ENCODE measurements around the gene B4GALT6. TPM values are rescaled to one million over a fixed set of nuclear protein-coding genes. Genes with fewer than 3 reads are reported as not detected.

Gene B4GALT6
- total and polyA plus RNA-seq, 2 of the 4 experiments (the other 2 are of a cell fraction), result 1.1 to 3.9 TPM

- Histone ChIP-seq H2AK5ac (ENCODE audit: low read depth, low read length) (no peak overlapping the region), H4K5ac (ENCODE audit: low read depth, low read length) (no peak overlapping the region), H2BK5ac (ENCODE audit: low read depth, low read length, poor library complexity, severe bottlenecking) (no peak overlapping the region), H2BK20ac (ENCODE audit: low read depth, low read length) (no peak overlapping the region), H4K20me1 (ENCODE audit: insufficient read depth, low read length) (no peaks in the 10 kb centered on the region), H3K4me3 (ENCODE audit: insufficient read depth, low read depth, low read length) (no peak overlapping the region), H3K4me1 (ENCODE audit: control insufficient read depth, insufficient read depth, low read length) (no peaks in the 10 kb centered on the region), H3K9me3 (ENCODE audit: control insufficient read depth, insufficient read depth, low read length) (no peaks in the 10 kb centered on the region), H3K56ac (ENCODE audit: extremely low read depth, insufficient read depth, low read length) (no peak overlapping the region), H2BK120ac (ENCODE audit: low read depth, low read length) (no peak overlapping the region), H2BK15ac (ENCODE audit: low read depth, low read length) (no peak overlapping the region), H3K36me3 (ENCODE audit: control insufficient read depth, insufficient read depth, low read length) (no peaks in the 10 kb centered on the region), H4K91ac (ENCODE audit: insufficient read depth, low read depth, low read length) (no peak overlapping the region), H3K4ac (ENCODE audit: low read depth, low read length) (no peak overlapping the region), H3K14ac (replicated peaks; ENCODE audit: low read depth, low read length) (no peak overlapping the region), H2AFZ (replicated peaks; ENCODE audit: low read length, poor library complexity) (no peak overlapping the region), H3K4me2 (ENCODE audit: low read depth, low read length) (no peak overlapping the region), H4K8ac (ENCODE audit: low read depth in 2 of 2, low read length in 2 of 2) (no peak overlapping the region), H3K27me3 (ENCODE audit: control insufficient read depth, insufficient read depth, low read length) (no peaks in the 10 kb centered on the region), H3K79me1 (ENCODE audit: low read depth in 1 of 2, low read length in 2 of 2) (no peaks in the 10 kb centered on the region), H3K18ac (ENCODE audit: low read depth, low read length) (no peak overlapping the region), H2AK9ac (replicated peaks; ENCODE audit: low read depth, low read length, poor library complexity) (no peak overlapping the region), H3K9me1 (ENCODE audit: insufficient read depth, low read length) (no peaks in the 10 kb centered on the region), H3K9ac (ENCODE audit: low read depth, low read length) (no peak overlapping the region), H3K27ac (ENCODE audit: insufficient read depth, low read length) (no peak overlapping the region), H3K23ac (ENCODE audit: low read depth, low read length) (no peak overlapping the region)
- TF ChIP-seq RCOR1 (IDR thresholded peaks at IDR 0.05; ENCODE audit: insufficient replicate concordance, low read length), result no peak
- no peak for TF ChIP-seq CTCF (conservative IDR thresholded peaks at IDR 0.05; ENCODE audit: low read depth, low read length)
- no peak for TF ChIP-seq MAZ (IDR thresholded peaks at IDR 0.05; ENCODE audit: borderline replicate concordance, low read depth, low read length)
- no peak for TF ChIP-seq BHLHE40 (IDR thresholded peaks at IDR 0.05; ENCODE audit: low read depth, low read length)
- TF ChIP-seq MAFK (IDR thresholded peaks at IDR 0.05; ENCODE audit: low read depth, low read length), result no peak
- TF ChIP-seq RFX5 (IDR thresholded peaks at IDR 0.05; ENCODE audit: low read depth, low read length), result no peak
- TF ChIP-seq SMC3 (IDR thresholded peaks at IDR 0.05; ENCODE audit: low read depth, low read length), result no peak
- TF ChIP-seq NFE2L2 (IDR thresholded peaks at IDR 0.05; ENCODE audit: low read depth, low read length), result no peak
- no peak for TF ChIP-seq CHD1 (IDR thresholded peaks at IDR 0.05; ENCODE audit: low read depth, low read length)
- no peak for TF ChIP-seq CEBPB (IDR thresholded peaks at IDR 0.05; ENCODE audit: low read depth, low read length)
- CTCF ChIA-PET, result no interaction called here
- dilution Hi-C loops (cut with HindIII; ENCODE audit: low sequenced_read_pairs, unreplicated experiment) (no loop called here), in situ Hi-C loops (cut with MboI; ENCODE audit: low sequenced_read_pairs) (no loop called here), intact Hi-C loops (cut with micrococcal nuclease) (no loop called here)
- no TSS peak for BruUV-seq (replicated peaks)
- DNase-seq (no peak), ATAC-seq (ENCODE audit: low read depth) (no peak)
- 33% methylated on average over 3 of the region's 9 CpGs; no CpG with 5 or more reads in 1 of the 2 experiments for WGBS, 2 experiments (ENCODE audit: extremely low coverage in 2 of 2, insufficient read length in 1 of 2)
- POLR2A ChIA-PET (ENCODE audit: unreplicated experiment), result no interaction called here
These were observed 88.1 kb downstream of the B4GALT6 start for GRCh38 chr18:31596081-31596872.
